Muscle of leg (tissue), 11 donors: ENCODE data around the gene SMIM3. TPM values are rescaled to one million over a fixed set of nuclear protein-coding genes. Genes with fewer than 3 reads are reported as not detected.
A peak's percentile ranks its signal among the peaks of the same experiment; 100 is the strongest.

Experiments used
- DNase-seq: peaks from one replicate; pipeline ENCODE4 v3.0.0; 2013
- H3K27ac ChIP-seq: one replicate; pipeline ENCODE4 v1.5.1; 2013; ENCODE audit warnings: mild to moderate bottlenecking, low read length, control low read depth
- H3K27me3 ChIP-seq: one replicate; pipeline ENCODE4 v1.6.1; 2013; ENCODE audit warnings: low read length; ENCODE audit not compliant: control insufficient read depth, insufficient read depth
- H3K36me3 ChIP-seq: one replicate; pipeline ENCODE4 v1.6.1; 2013; ENCODE audit warnings: low read length; ENCODE audit not compliant: control insufficient read depth, insufficient read depth
- H3K4me1 ChIP-seq: one replicate; pipeline ENCODE4 v1.6.1; 2013; ENCODE audit warnings: low read length; ENCODE audit not compliant: control insufficient read depth, insufficient read depth
- H3K4me3 ChIP-seq: one replicate; pipeline ENCODE4 v1.5.1; 2013; ENCODE audit warnings: low read length, control low read depth
- H3K9me3 ChIP-seq: replicated peaks from 2 replicates; pipeline ENCODE4 v1.6.1; 2013; ENCODE audit warnings: low read depth, low read length; ENCODE audit not compliant: control insufficient read depth
- WGBS: methylation state at CpG from one replicate; pipeline ENCODE4 v1.1.5; 2013; ENCODE audit warnings: missing lambda C conversion rate; ENCODE audit not compliant: insufficient coverage; 5-methylcytosine and 5-hydroxymethylcytosine counted together
- polyA plus RNA-seq, 8 donors: library from polyadenylated mRNA; unstranded; fragments of 120-200 nt; gene quantifications; one replicate each; pipeline versions ENCODE4 v1.2.1 to v1.2.3, GENCODE V29; 2013; ENCODE audit warnings: inconsistent platforms in 1 of 8, low replicate concordance in 1 of 8; ENCODE audit not compliant: insufficient read length in 8 of 8, insufficient read depth in 1 of 8
- total RNA-seq: library from RNA; stranded (reverse); fragments of 120-200 nt; gene quantifications from one replicate; pipeline ENCODE4 v1.2.4, GENCODE V29; 2013

Gene SMIM3
- total and polyA plus RNA-seq, 9 donors, result 7.0 to 11.1 (median 8.1) TPM

GRCh38 chr5:150764530-150764929, 14.0 kb upstream of the SMIM3 start:
- H3K27me3 ChIP-seq, result no peaks in the 10 kb centered on the region
- H3K9me3 ChIP-seq, result no peaks in the 10 kb centered on the region
- DNase-seq, result peak; percentile 69
- no peaks in the 10 kb centered on the region for H3K36me3 ChIP-seq
- H3K4me1 ChIP-seq, result peaks cover 10% of the 10 kb centered on the region
- WGBS, result 64% methylated on average over 1 of the region's 2 CpGs
- peak overlapping the region; percentile 65 for H3K27ac ChIP-seq
- no peak overlapping the region for H3K4me3 ChIP-seq

GRCh38 chr5:150765011-150765798, 13.4 kb upstream of the SMIM3 start:
- Histone ChIP-seq H3K27ac (peak overlapping the region; percentile 65), H3K4me1 (peaks cover 10% of the 10 kb centered on the region), H3K36me3 (no peaks in the 10 kb centered on the region), H3K27me3 (peaks cover 1% of the 10 kb centered on the region), H3K4me3 (no peak overlapping the region), H3K9me3 (no peaks in the 10 kb centered on the region)
- DNase-seq, result no peak
- no CpG with 5 or more reads among the region's 2 CpGs for WGBS

GRCh38 chr5:150765799-150766169, 12.8 kb upstream of the SMIM3 start:
- Histone ChIP-seq H3K27ac (no peak overlapping the region), H3K9me3 (no peaks in the 10 kb centered on the region)

GRCh38 chr5:150766251-150766650, 12.3 kb upstream of the SMIM3 start:
- DNase-seq, result no peak
- peaks cover 10% of the 10 kb centered on the region for H3K4me1 ChIP-seq
- no peaks in the 10 kb centered on the region for H3K36me3 ChIP-seq
- H3K27me3 ChIP-seq, result peaks cover 2% of the 10 kb centered on the region
- H3K4me3 ChIP-seq, result no peak overlapping the region
- no peak overlapping the region for H3K27ac ChIP-seq
- no peaks in the 10 kb centered on the region for H3K9me3 ChIP-seq
- WGBS, result 60% methylated on average over 1 of the region's 2 CpGs

More at GRCh38 chr5:150765799-150766169, 12.8 kb upstream of the SMIM3 start:
- DNase-seq, result no peak
- WGBS, result no CpG with 5 or more reads among the region's 1 CpG
- peaks cover 2% of the 10 kb centered on the region for H3K27me3 ChIP-seq
- peaks cover 10% of the 10 kb centered on the region for H3K4me1 ChIP-seq
- H3K4me3 ChIP-seq, result no peak overlapping the region
- no peaks in the 10 kb centered on the region for H3K36me3 ChIP-seq

GRCh38 chr5:150771034-150771795, 7.3 kb upstream of the SMIM3 start:
- no peak for DNase-seq
- H3K36me3 ChIP-seq, result no peaks in the 10 kb centered on the region
- H3K9me3 ChIP-seq, result no peaks in the 10 kb centered on the region
- H3K27me3 ChIP-seq, result peaks cover 2% of the 10 kb centered on the region
- no CpG with 5 or more reads among the region's 1 CpG for WGBS
- H3K27ac ChIP-seq, result no peak overlapping the region
- no peak overlapping the region for H3K4me3 ChIP-seq
- no peaks in the 10 kb centered on the region for H3K4me1 ChIP-seq

- Histone ChIP-seq H3K27ac (no peak overlapping the region), H3K27me3 (peaks cover 2% of the 10 kb centered on the region), H3K4me3 (no peak overlapping the region), H3K36me3 (no peaks in the 10 kb centered on the region), H3K9me3 (no peaks in the 10 kb centered on the region), H3K4me1 (peaks cover 10% of the 10 kb centered on the region)
- DNase-seq, result no peak
- WGBS, result no CpG with 5 or more reads among the region's 1 CpG
These were observed 4.4 kb upstream of the SMIM3 start for GRCh38 chr5:150774145-150774544.

GRCh38 chr5:150777685-150778084, 872 bp upstream of the SMIM3 start:
- WGBS, result no CpG with 5 or more reads among the region's 3 CpGs
- H3K4me1 ChIP-seq, result peaks cover 42% of the 10 kb centered on the region
- H3K27ac ChIP-seq, result no peak overlapping the region

GRCh38 chr5:150778088-150778516, 455 bp upstream of the SMIM3 start:
- peak overlapping the region; percentile 49 for H3K27ac ChIP-seq
- peak overlapping the region; percentile 80 for H3K4me3 ChIP-seq
- no peaks in the 10 kb centered on the region for H3K36me3 ChIP-seq
- 40% methylated on average over 2 of the region's 7 CpGs for WGBS
- H3K27me3 ChIP-seq, result no peaks in the 10 kb centered on the region
- H3K4me1 ChIP-seq, result peaks cover 45% of the 10 kb centered on the region
- DNase-seq, result no peak
- H3K9me3 ChIP-seq, result no peaks in the 10 kb centered on the region

More at GRCh38 chr5:150777685-150778084, 872 bp upstream of the SMIM3 start:
- H3K27me3 ChIP-seq, result no peaks in the 10 kb centered on the region
- H3K4me3 ChIP-seq, result no peak overlapping the region
- H3K9me3 ChIP-seq, result no peaks in the 10 kb centered on the region
- no peaks in the 10 kb centered on the region for H3K36me3 ChIP-seq
- no peak for DNase-seq

GRCh38 chr5:150779397-150780186, 1.0 kb downstream of the SMIM3 start:
- Histone ChIP-seq H3K4me3 (peak overlapping the region; percentile 80), H3K27me3 (no peaks in the 10 kb centered on the region), H3K27ac (peak overlapping the region; percentile 90), H3K4me1 (peaks cover 55% of the 10 kb centered on the region), H3K36me3 (no peaks in the 10 kb centered on the region), H3K9me3 (no peaks in the 10 kb centered on the region)
- DNase-seq, result peak; percentile 63
- 32% methylated on average over 2 of the region's 13 CpGs for WGBS
